Omental fat pad (tissue), 4 donors: ENCODE results near the gene SHISA9. TPM values are rescaled to one million over a fixed set of nuclear protein-coding genes. Genes with fewer than 3 reads are reported as not detected.

Source experiments
- ATAC-seq: fragments of 150-250 bp; one replicate; pipeline ENCODE4 v1.9.1; 2016; ENCODE audit warnings: mild to moderate bottlenecking, moderate library complexity; ENCODE audit not compliant: low FRiP score
- DNase-seq: peaks from one replicate; pipeline ENCODE4 v3.0.0-alpha.2; 2019; ENCODE audit warnings: low spot score
- CTCF ChIP-seq, 3 donors: fragments of 450-650 bp; IDR thresholded peaks; one replicate each; pipeline ENCODE4 v1.5.1; 2016 to 2017; ENCODE audit warnings: antibody characterized with exemption in 3 of 3, mild to moderate bottlenecking in 3 of 3, moderate library complexity in 2 of 3
- total RNA-seq, 4 donors: library from RNA; depleted of rRNA; stranded (reverse); fragments of >200 nt; gene quantifications; one replicate each; pipeline ENCODE4 v1.1.0, GENCODE V29; 2016

The SHISA9 gene
- total RNA-seq, 4 donors from 2014 or later = 1.1 TPM; not detected in 3

GRCh38 chr16:12951392-12951791, 50.0 kb downstream of the SHISA9 start:
- ATAC-seq (no peak), DNase-seq (no peak)
- no peak for TF ChIP-seq CTCF (IDR thresholded peaks at IDR 0.05)

- no peak for TF ChIP-seq CTCF (IDR thresholded peaks at IDR 0.05)
- no peak for DNase-seq
- ATAC-seq = no peak
Observed at GRCh38 chr16:12951976-12952375, 50.6 kb downstream of the SHISA9 start.

GRCh38 chr16:12958366-12958765, 57.0 kb downstream of the SHISA9 start:
- ATAC-seq (no peak), DNase-seq (no peak)
- no peak for TF ChIP-seq CTCF (IDR thresholded peaks at IDR 0.05)

- TF ChIP-seq CTCF (IDR thresholded peaks at IDR 0.05) = no peak
- DNase-seq = no peak
- no peak for ATAC-seq
Observed at GRCh38 chr16:12959072-12959471, 57.7 kb downstream of the SHISA9 start.

- no peak for ATAC-seq
- no peak for TF ChIP-seq CTCF (IDR thresholded peaks at IDR 0.05)
Observed at GRCh38 chr16:12961626-12962025, 60.2 kb downstream of the SHISA9 start.

GRCh38 chr16:12964461-12964860, 63.1 kb downstream of the SHISA9 start:
- DNase-seq (no peak), ATAC-seq (no peak)
- TF ChIP-seq CTCF (IDR thresholded peaks at IDR 0.05) = no peak

More at GRCh38 chr16:12961626-12962025, 60.2 kb downstream of the SHISA9 start:
- DNase-seq = no peak

GRCh38 chr16:12965274-12965804, 63.9 kb downstream of the SHISA9 start:
- TF ChIP-seq CTCF (IDR thresholded peaks at IDR 0.05) = no peak
- ATAC-seq (no peak), DNase-seq (no peak)
